Lower lobe of right lung (tissue), 2 donors: Measurements from ENCODE around the gene CBY2. TPM values are rescaled to one million over a fixed set of nuclear protein-coding genes. Genes with fewer than 3 reads are reported as not detected.
A peak's percentile ranks its signal among the peaks of the same experiment; 100 is the strongest.

ENCODE experiments used
- ATAC-seq, 2 donors: fragments of 200-7000 bp; cut with Tn5 transposase; one replicate each; pipeline ENCODE4 v1.9.1; 2020 to 2022; ENCODE audit warnings: mild to moderate bottlenecking in 2 of 2, moderate library complexity in 2 of 2
- DNase-seq: peaks from one replicate; pipeline ENCODE4 v3.0.0-alpha.2; 2020
- H3K27ac ChIP-seq: fragments of 200-600 bp; one replicate; pipeline ENCODE4 v1.8.0; 2022
- H3K27me3 ChIP-seq: fragments of 200-600 bp; one replicate; pipeline ENCODE4 v1.8.0; 2022; ENCODE audit warnings: low read depth
- H3K36me3 ChIP-seq: fragments of 200-600 bp; one replicate; pipeline ENCODE4 v1.8.0; 2022; ENCODE audit warnings: mild to moderate bottlenecking
- H3K4me1 ChIP-seq: fragments of 200-600 bp; one replicate; pipeline ENCODE4 v1.8.0; 2022
- H3K4me3 ChIP-seq: fragments of 200-600 bp; one replicate; pipeline ENCODE4 v1.8.0; 2022; ENCODE audit warnings: mild to moderate bottlenecking
- H3K9me3 ChIP-seq: fragments of 200-600 bp; one replicate; pipeline ENCODE4 v1.8.0; 2022
- intact Hi-C: fragments of 100-400 bp; cut with DNase I; formaldehyde crosslinking; loops from one replicate; pipeline ENCODE4 v1.11.0; 2022
- total RNA-seq: library from RNA; stranded (reverse); fragmentation: NEBNext Ultra II Directional; extraction: Animal tissue kit (Norgen Biotek cat#: 25700); gene quantifications from one replicate; pipeline ENCODE4 v1.2.1, GENCODE V29; 2021
- TF ChIP-seq, protein P1 (sequence below): fragments of 200-600 bp; IDR thresholded peaks from one replicate; pipeline ENCODE4 v1.8.0; 2022; ENCODE audit warnings: antibody characterized with exemption, mild to moderate bottlenecking
- donor health status: DM: no; HTN: yes; CAD: no; lungs with severe emphysema.

The CBY2 gene
- total RNA-seq, 1 donor from 2014 or later = not detected

DNA sequence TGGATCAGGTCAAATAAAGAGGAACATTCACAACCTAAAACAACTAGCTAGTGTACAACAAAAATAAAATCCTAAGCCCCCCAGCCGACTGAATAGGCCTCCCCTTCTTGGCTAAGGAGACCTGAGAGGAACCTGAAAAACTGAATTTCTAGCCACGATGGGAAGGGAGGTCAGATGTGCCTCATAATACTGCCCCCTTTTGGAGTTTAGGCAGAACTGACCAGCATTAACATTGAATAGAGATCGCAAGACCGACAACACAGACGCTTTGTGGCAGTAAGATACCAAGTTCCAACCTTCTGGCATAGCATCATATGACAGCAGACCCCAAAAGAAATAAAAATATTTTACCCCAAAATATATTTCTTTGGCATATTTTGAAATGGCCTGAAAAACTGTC lies 15.9 kb downstream of the CBY2 start:
- no peak for DNase-seq
- TF ChIP-seq, protein P1, sequence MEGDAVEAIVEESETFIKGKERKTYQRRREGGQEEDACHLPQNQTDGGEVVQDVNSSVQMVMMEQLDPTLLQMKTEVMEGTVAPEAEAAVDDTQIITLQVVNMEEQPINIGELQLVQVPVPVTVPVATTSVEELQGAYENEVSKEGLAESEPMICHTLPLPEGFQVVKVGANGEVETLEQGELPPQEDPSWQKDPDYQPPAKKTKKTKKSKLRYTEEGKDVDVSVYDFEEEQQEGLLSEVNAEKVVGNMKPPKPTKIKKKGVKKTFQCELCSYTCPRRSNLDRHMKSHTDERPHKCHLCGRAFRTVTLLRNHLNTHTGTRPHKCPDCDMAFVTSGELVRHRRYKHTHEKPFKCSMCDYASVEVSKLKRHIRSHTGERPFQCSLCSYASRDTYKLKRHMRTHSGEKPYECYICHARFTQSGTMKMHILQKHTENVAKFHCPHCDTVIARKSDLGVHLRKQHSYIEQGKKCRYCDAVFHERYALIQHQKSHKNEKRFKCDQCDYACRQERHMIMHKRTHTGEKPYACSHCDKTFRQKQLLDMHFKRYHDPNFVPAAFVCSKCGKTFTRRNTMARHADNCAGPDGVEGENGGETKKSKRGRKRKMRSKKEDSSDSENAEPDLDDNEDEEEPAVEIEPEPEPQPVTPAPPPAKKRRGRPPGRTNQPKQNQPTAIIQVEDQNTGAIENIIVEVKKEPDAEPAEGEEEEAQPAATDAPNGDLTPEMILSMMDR = peak; percentile 45
- no peak overlapping the region for H3K27ac ChIP-seq
- H3K4me1 ChIP-seq = no peaks in the 10 kb centered on the region
- H3K4me3 ChIP-seq = no peak overlapping the region
- intact Hi-C loops = no loop called here
- no peaks in the 10 kb centered on the region for H3K36me3 ChIP-seq
- no peaks in the 10 kb centered on the region for H3K9me3 ChIP-seq
- no peaks in the 10 kb centered on the region for H3K27me3 ChIP-seq
- ATAC-seq = peak; percentile 48 to 50

DNA sequence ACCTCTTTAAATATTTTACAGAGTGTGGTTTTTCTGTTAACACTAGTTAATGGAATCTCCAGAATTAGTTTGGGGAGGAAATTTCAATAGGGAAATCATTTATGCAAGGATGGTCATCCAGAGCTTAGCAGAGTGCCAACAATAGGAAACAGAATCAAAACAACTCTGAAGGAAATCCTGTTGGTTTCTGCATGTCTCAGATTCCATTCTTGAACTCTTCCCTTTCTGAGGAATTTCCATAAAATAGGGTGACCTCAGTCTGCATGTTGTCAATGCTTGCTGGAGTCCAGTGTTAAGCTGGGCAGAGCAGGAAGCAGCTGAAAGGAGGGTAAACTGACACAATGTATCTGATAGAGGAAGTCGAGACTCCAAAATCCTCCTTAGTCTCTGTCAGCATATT lies 16.9 kb downstream of the CBY2 start:
- H3K4me1 ChIP-seq = no peaks in the 10 kb centered on the region
- TF ChIP-seq, protein P1 = no peak

DNA sequence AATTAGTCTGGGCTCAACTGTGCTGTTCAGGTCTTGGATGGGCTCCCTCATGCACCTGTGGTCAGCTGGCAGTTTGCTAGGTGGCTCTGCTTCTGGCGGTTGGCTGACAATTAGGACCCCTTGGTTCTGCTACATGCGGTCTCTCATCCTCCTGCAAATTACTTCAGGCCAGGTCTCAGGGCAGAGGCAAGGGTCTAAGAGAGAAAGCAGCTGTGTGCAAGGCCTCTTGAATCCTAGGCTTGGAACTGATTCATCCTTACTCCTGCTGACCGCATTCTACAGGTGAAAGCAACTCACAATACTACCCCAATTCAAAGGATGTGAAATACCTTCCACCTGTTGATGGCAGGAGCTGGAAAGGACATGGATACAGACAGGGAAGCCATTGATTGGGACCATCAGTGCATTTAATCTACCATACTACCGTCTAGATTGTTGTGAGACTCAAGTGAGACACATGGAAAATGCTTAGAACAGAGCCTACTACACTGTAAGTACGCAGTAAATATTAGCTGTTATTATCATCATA lies 19.1 kb downstream of the CBY2 start:
- intact Hi-C loops = no loop called here
- H3K9me3 ChIP-seq = no peaks in the 10 kb centered on the region
- H3K4me1 ChIP-seq = no peaks in the 10 kb centered on the region
- TF ChIP-seq, protein P1 = no peak
- H3K27ac ChIP-seq = no peak overlapping the region
- no peaks in the 10 kb centered on the region for H3K36me3 ChIP-seq
- ATAC-seq = no peak
- H3K4me3 ChIP-seq = no peak overlapping the region
- DNase-seq = no peak
- H3K27me3 ChIP-seq = no peaks in the 10 kb centered on the region

More for the DNA sequence above, 16.9 kb downstream of the CBY2 start:
- intact Hi-C loops = no loop called here
- H3K27me3 ChIP-seq = no peaks in the 10 kb centered on the region
- no peaks in the 10 kb centered on the region for H3K36me3 ChIP-seq
- DNase-seq (no peak), ATAC-seq (no peak)
- H3K9me3 ChIP-seq = no peaks in the 10 kb centered on the region
- H3K27ac ChIP-seq = no peak overlapping the region
- no peak overlapping the region for H3K4me3 ChIP-seq

DNA sequence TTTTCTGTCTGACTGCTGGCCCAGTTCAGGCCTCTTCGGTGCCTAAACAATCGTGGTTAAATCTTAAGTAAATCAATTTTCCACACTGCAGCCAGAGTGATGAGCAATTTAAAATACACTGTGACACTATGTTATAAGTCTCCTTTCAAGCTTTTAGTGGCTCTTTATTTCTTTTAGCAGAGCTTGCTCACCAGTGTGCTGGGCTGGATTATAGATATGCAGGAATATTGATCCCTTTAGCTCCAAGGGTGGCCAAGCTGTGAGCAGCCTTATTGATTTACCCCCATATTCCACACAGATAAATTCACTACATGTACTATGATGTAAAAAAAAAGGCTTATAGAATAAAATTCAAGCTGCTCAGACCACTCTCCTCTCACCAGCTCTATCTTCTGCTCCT lies 21.7 kb downstream of the CBY2 start:
- no peak overlapping the region for H3K27ac ChIP-seq
- DNase-seq (no peak), ATAC-seq (no peak)
- TF ChIP-seq, protein P1 = no peak
- no peaks in the 10 kb centered on the region for H3K9me3 ChIP-seq
- no peaks in the 10 kb centered on the region for H3K27me3 ChIP-seq
- no peak overlapping the region for H3K4me3 ChIP-seq
- no peaks in the 10 kb centered on the region for H3K36me3 ChIP-seq
- intact Hi-C loops = no loop called here
- H3K4me1 ChIP-seq = no peaks in the 10 kb centered on the region

DNA sequence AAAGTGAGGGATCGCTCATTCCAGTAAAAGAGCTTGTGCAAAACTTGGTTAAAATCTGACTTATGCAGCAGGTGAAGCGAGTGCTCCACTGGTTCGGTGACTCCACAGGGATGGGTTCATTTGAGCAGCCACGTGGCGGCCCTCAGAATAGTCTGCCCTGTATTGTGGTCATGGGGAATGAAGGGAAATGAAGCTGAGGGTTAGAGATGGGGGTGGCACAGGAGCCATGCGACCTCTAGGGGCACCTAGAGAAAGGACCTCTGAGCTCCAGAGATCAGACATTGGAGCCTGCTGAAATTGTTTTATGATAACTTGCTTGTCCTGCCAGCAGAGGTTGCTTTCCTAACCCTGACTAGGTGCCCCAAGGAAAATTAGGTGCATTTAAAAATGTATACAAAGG lies 26.6 kb downstream of the CBY2 start:
- ATAC-seq (no peak), DNase-seq (no peak)
- H3K9me3 ChIP-seq = no peaks in the 10 kb centered on the region
- H3K27me3 ChIP-seq = no peaks in the 10 kb centered on the region
- H3K4me1 ChIP-seq = no peaks in the 10 kb centered on the region
- TF ChIP-seq, protein P1 = no peak
- H3K36me3 ChIP-seq = no peaks in the 10 kb centered on the region
- no peak overlapping the region for H3K4me3 ChIP-seq
- no peak overlapping the region for H3K27ac ChIP-seq
- intact Hi-C loops = no loop called here

DNA sequence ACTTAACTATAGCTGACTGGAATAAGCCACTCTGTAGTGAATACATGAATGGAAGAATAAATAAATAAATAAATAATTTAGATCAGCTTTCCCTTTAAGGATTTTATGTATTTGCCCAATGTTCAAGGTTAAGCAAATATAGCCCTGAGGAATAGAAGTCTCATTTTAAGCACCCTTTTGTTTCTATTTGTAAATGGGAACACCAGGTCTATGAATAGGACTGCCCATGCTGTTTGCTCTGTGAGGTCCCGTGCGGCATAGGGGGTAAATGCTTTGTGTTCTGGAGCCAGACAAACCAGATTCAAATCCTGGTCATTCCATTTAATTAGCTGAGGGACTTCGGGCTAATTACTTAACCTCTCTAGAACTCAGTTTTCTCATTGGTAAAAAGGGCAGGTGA lies 29.3 kb downstream of the CBY2 start:
- Histone ChIP-seq H3K4me1 (no peaks in the 10 kb centered on the region), H3K27me3 (no peaks in the 10 kb centered on the region), H3K27ac (no peak overlapping the region), H3K4me3 (no peak overlapping the region), H3K9me3 (no peaks in the 10 kb centered on the region), H3K36me3 (no peaks in the 10 kb centered on the region)
- DNase-seq (no peak), ATAC-seq (no peak)
- TF ChIP-seq, protein P1 = no peak
- intact Hi-C loops = no loop called here
